Loucy (cell line): ENCODE results near the gene AMBRA1.

ENCODE experiments used
- H2AFZ ChIP-seq: fragments of 200-600 bp; sonication (generic); 2 replicates; pipeline ENCODE4 v1.6.0; 2016; ENCODE audit warnings: antibody characterized with exemption, mild to moderate bottlenecking, low read length, moderate library complexity
- H3F3A ChIP-seq: fragments of 200-600 bp; 2 replicates; pipeline ENCODE4 v1.6.0; 2016; ENCODE audit warnings: antibody characterized with exemption, low read depth, mild to moderate bottlenecking
- H3K27me3 ChIP-seq: fragments of 200-600 bp; sonication (generic); 2 replicates; pipeline ENCODE4 v1.6.1; 2014; ENCODE audit warnings: low read length, mild to moderate bottlenecking; ENCODE audit not compliant: insufficient read depth, poor library complexity, severe bottlenecking
- H3K36me3 ChIP-seq: fragments of 200-600 bp; sonication (generic); 2 replicates; pipeline ENCODE4 v1.6.1; 2016; ENCODE audit warnings: low read length; ENCODE audit not compliant: insufficient read depth
- H3K4me1 ChIP-seq: fragments of 200-600 bp; sonication (generic); 2 replicates; pipeline ENCODE4 v1.5.1; 2014; ENCODE audit warnings: low read length, mild to moderate bottlenecking; ENCODE audit not compliant: insufficient read depth, poor library complexity, severe bottlenecking
- H3K4me2 ChIP-seq: fragments of 200-600 bp; sonication (generic); 2 replicates; pipeline ENCODE4 v1.6.0; 2014; ENCODE audit warnings: antibody characterized with exemption, low read length, low read depth, mild to moderate bottlenecking; ENCODE audit not compliant: poor library complexity, severe bottlenecking
- H3K4me3 ChIP-seq: fragments of 200-600 bp; sonication (generic); 2 replicates; pipeline ENCODE4 v1.5.1; 2014; ENCODE audit warnings: low read length, mild to moderate bottlenecking, mixed read lengths; ENCODE audit not compliant: poor library complexity, severe bottlenecking
- H3K79me2 ChIP-seq: fragments of 200-600 bp; sonication (generic); 2 replicates; pipeline ENCODE4 v1.6.1; 2014; ENCODE audit warnings: low read length; ENCODE audit not compliant: insufficient read depth
- H3K9ac ChIP-seq: fragments of 200-600 bp; sonication (generic); 2 replicates; pipeline ENCODE4 v1.6.0; 2014; ENCODE audit warnings: mild to moderate bottlenecking, low read depth, low read length, moderate library complexity; ENCODE audit not compliant: poor library complexity, severe bottlenecking
- H3K9me2 ChIP-seq: fragments of 200-600 bp; sonication (generic); replicated peaks from 2 replicates; pipeline ENCODE4 v1.6.1; 2016; ENCODE audit warnings: low read depth, low read length, mixed read lengths
- H3K9me3 ChIP-seq: fragments of 200-600 bp; sonication (generic); 2 replicates; pipeline ENCODE4 v1.6.1; 2014; ENCODE audit warnings: mild to moderate bottlenecking, antibody characterized with exemption, low read length, low read depth; ENCODE audit not compliant: insufficient read depth
- H4K20me1 ChIP-seq: fragments of 200-600 bp; sonication (generic); 2 replicates; pipeline ENCODE4 v1.6.0; 2014; ENCODE audit warnings: antibody characterized with exemption, low read length, mild to moderate bottlenecking; ENCODE audit not compliant: insufficient read depth, poor library complexity, severe bottlenecking
- EZH2phosphoT487 ChIP-seq: fragments of 200-600 bp; IDR thresholded peaks from 2 replicates; pipeline ENCODE4 v1.6.1; 2018; ENCODE audit warnings: antibody characterized with exemption, mild to moderate bottlenecking, moderate library complexity, borderline replicate concordance
- TF ChIP-seq, protein P1 (sequence below): fragments of 200-600 bp; sonication (generic); conservative IDR thresholded peaks from 2 replicates; pipeline ENCODE4 v1.5.1; 2014; ENCODE audit warnings: mild to moderate bottlenecking, antibody characterized with exemption, low read length

Gene AMBRA1

GRCh38 chr11:46378296-46378695 lies 215.5 kb downstream of the AMBRA1 start:
- Histone ChIP-seq H3K9me2 (no peaks in the 10 kb centered on the region), H3K4me2 (no peak overlapping the region), H3F3A (no peaks in the 10 kb centered on the region), H3K9ac (no peak overlapping the region), H4K20me1 (peaks cover 3% of the 10 kb centered on the region), H3K4me1 (no peaks in the 10 kb centered on the region), H3K79me2 (no peaks in the 10 kb centered on the region), H3K9me3 (no peaks in the 10 kb centered on the region), H3K27me3 (no peaks in the 10 kb centered on the region), H3K36me3 (peaks cover 57% of the 10 kb centered on the region; the same call in 1 of the 2 replicates), H3K4me3 (no peak overlapping the region), H2AFZ (no peak overlapping the region)
- no peak for TF ChIP-seq EZH2phosphoT487
- TF ChIP-seq, protein P1, sequence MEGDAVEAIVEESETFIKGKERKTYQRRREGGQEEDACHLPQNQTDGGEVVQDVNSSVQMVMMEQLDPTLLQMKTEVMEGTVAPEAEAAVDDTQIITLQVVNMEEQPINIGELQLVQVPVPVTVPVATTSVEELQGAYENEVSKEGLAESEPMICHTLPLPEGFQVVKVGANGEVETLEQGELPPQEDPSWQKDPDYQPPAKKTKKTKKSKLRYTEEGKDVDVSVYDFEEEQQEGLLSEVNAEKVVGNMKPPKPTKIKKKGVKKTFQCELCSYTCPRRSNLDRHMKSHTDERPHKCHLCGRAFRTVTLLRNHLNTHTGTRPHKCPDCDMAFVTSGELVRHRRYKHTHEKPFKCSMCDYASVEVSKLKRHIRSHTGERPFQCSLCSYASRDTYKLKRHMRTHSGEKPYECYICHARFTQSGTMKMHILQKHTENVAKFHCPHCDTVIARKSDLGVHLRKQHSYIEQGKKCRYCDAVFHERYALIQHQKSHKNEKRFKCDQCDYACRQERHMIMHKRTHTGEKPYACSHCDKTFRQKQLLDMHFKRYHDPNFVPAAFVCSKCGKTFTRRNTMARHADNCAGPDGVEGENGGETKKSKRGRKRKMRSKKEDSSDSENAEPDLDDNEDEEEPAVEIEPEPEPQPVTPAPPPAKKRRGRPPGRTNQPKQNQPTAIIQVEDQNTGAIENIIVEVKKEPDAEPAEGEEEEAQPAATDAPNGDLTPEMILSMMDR = no peak

GRCh38 chr11:46377831-46378230 lies 216.0 kb downstream of the AMBRA1 start:
- TF ChIP-seq EZH2phosphoT487 = no peak
- TF ChIP-seq, protein P1 = no peak
- no peak overlapping the region for H2AFZ ChIP-seq

DNA sequence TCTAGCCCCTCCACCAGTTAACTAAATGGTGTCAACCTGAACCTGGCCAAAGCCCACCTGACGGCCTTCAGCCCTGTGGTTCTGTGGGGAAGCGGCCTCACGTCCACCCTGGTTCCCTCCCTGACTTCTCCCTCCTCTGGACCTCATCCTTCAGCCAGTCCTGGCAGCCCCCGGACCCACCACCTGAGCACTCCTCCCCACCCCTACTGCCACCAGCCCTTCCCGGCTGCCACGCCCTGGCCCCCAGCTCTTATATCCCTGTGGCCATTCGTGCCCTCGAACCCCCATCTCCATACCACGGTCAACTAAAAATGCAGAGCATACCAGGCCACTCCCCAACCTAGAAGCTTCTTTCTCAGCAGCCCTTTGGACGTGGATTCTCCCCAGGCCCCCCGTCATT lies 216.5 kb downstream of the AMBRA1 start:
- no peak overlapping the region for H2AFZ ChIP-seq
- H3K27me3 ChIP-seq = no peaks in the 10 kb centered on the region
- no peak overlapping the region for H3K4me3 ChIP-seq
- no peak overlapping the region for H3K9ac ChIP-seq
- H3K4me1 ChIP-seq = no peaks in the 10 kb centered on the region
- no peaks in the 10 kb centered on the region for H3K9me3 ChIP-seq
- TF ChIP-seq EZH2phosphoT487 = no peak
- TF ChIP-seq, protein P1 = no peak
- peaks cover 66% of the 10 kb centered on the region; the same call in 1 of the 2 replicates for H3K36me3 ChIP-seq
- H3K4me2 ChIP-seq = no peak overlapping the region
- H4K20me1 ChIP-seq = peaks cover 3% of the 10 kb centered on the region
- no peaks in the 10 kb centered on the region for H3K79me2 ChIP-seq
- no peaks in the 10 kb centered on the region for H3K9me2 ChIP-seq
- H3F3A ChIP-seq = no peaks in the 10 kb centered on the region

More at GRCh38 chr11:46377831-46378230, 216.0 kb downstream of the AMBRA1 start:
- Histone ChIP-seq H3K4me2 (no peak overlapping the region), H3K4me3 (no peak overlapping the region), H4K20me1 (peaks cover 3% of the 10 kb centered on the region), H3K4me1 (no peaks in the 10 kb centered on the region), H3F3A (no peaks in the 10 kb centered on the region), H3K9ac (no peak overlapping the region), H3K79me2 (no peaks in the 10 kb centered on the region), H3K27me3 (no peaks in the 10 kb centered on the region), H3K9me2 (no peaks in the 10 kb centered on the region), H3K36me3 (peaks cover 61% of the 10 kb centered on the region; the same call in 1 of the 2 replicates), H3K9me3 (no peaks in the 10 kb centered on the region)
